Measurements from ENCODE around the gene RAB19.
A peak's percentile ranks its signal among the peaks of the same experiment; 100 is the strongest.
"Not testable (repeated sequence)": the region's sequence is repeated elsewhere in the genome, so short reads cannot be mapped to it uniquely, and the experiment has no call there.

The RAB19 gene

GRCh38 chr7:140447841-140448240, 44.0 kb downstream of the RAB19 start:
- Histone ChIP-seq H3K4me3 (ENCODE audit: low read depth in 1 of 2, low read length in 1 of 2) (peak overlapping the region in 1 of 2 experiments; percentile 22), H3K9me3 (no peaks in the 10 kb centered on the region), H3K27me3 (no peaks in the 10 kb centered on the region), H3K27ac (peak overlapping the region; percentile 83), H3K4me1 (ENCODE audit: control insufficient read depth in 1 of 2, insufficient read depth in 1 of 2, low read depth in 1 of 2, low read length in 1 of 2) (peaks cover 53 to 68% of the 10 kb centered on the region in 2 experiments), H3K36me3 (peaks cover 14% of the 10 kb centered on the region)
- TF ChIP-seq CTCF (IDR thresholded peaks at IDR 0.05), result no peak

- peak overlapping the region; percentile 83 for H3K27ac ChIP-seq
- H3K4me1 ChIP-seq (ENCODE audit: control insufficient read depth in 1 of 2, insufficient read depth in 1 of 2, low read depth in 1 of 2, low read length in 1 of 2), result peaks cover 53 to 66% of the 10 kb centered on the region in 2 experiments
- no peak overlapping the region for H3K4me3 ChIP-seq (ENCODE audit: low read depth in 1 of 2, low read length in 1 of 2)
- H3K36me3 ChIP-seq, result peaks cover 25% of the 10 kb centered on the region
- TF ChIP-seq CTCF (IDR thresholded peaks at IDR 0.05), result no peak
- H3K9me3 ChIP-seq, result no peaks in the 10 kb centered on the region
- H3K27me3 ChIP-seq, result no peaks in the 10 kb centered on the region
These were observed 45.1 kb downstream of the RAB19 start for GRCh38 chr7:140448781-140449480.

- TF ChIP-seq CTCF (IDR thresholded peaks at IDR 0.05), result no peak
- H3K27ac ChIP-seq, result peak overlapping the region; percentile 56
- no peaks in the 10 kb centered on the region for H3K27me3 ChIP-seq
- no peaks in the 10 kb centered on the region for H3K9me3 ChIP-seq
- H3K4me3 ChIP-seq (ENCODE audit: low read depth in 1 of 2, low read length in 1 of 2), result no peak overlapping the region
- H3K4me1 ChIP-seq (ENCODE audit: control insufficient read depth in 1 of 2, insufficient read depth in 1 of 2, low read depth in 1 of 2, low read length in 1 of 2), result peaks cover 48 to 52% of the 10 kb centered on the region in 2 experiments
- H3K36me3 ChIP-seq, result peaks cover 53% of the 10 kb centered on the region
These were observed 47.9 kb downstream of the RAB19 start for GRCh38 chr7:140451716-140452115.

GRCh38 chr7:140453273-140453672, 49.4 kb downstream of the RAB19 start:
- Histone ChIP-seq H3K4me1 (ENCODE audit: control insufficient read depth in 1 of 2, insufficient read depth in 1 of 2, low read depth in 1 of 2, low read length in 1 of 2) (peaks cover 32 to 37% of the 10 kb centered on the region in 2 experiments), H3K27me3 (no peaks in the 10 kb centered on the region), H3K4me3 (ENCODE audit: low read depth in 1 of 2, low read length in 1 of 2) (no peak overlapping the region), H3K36me3 (peaks cover 68% of the 10 kb centered on the region), H3K27ac (no peak overlapping the region), H3K9me3 (no peaks in the 10 kb centered on the region)
- no peak for TF ChIP-seq CTCF (IDR thresholded peaks at IDR 0.05)

- Histone ChIP-seq H3K36me3 (peaks cover 76% of the 10 kb centered on the region), H3K4me1 (ENCODE audit: control insufficient read depth in 1 of 2, insufficient read depth in 1 of 2, low read depth in 1 of 2, low read length in 1 of 2) (peaks cover 27 to 29% of the 10 kb centered on the region in 2 experiments)
- H3K27me3 ChIP-seq; H3K9me3 ChIP-seq; H3K4me3 ChIP-seq (ENCODE audit: low read depth in 1 of 2, low read length in 1 of 2); H3K27ac ChIP-seq: not testable (repeated sequence)
These were observed 50.2 kb downstream of the RAB19 start for GRCh38 chr7:140453785-140454656.

- H3K27me3 ChIP-seq, result no peaks in the 10 kb centered on the region
- TF ChIP-seq CTCF (IDR thresholded peaks at IDR 0.05), result no peak
- peaks cover 23% of the 10 kb centered on the region in 2 experiments for H3K4me1 ChIP-seq (ENCODE audit: control insufficient read depth in 1 of 2, insufficient read depth in 1 of 2, low read depth in 1 of 2, low read length in 1 of 2)
- H3K27ac ChIP-seq, result no peak overlapping the region
- H3K36me3 ChIP-seq, result peaks cover 82% of the 10 kb centered on the region
- no peaks in the 10 kb centered on the region for H3K9me3 ChIP-seq
- H3K4me3 ChIP-seq (ENCODE audit: low read depth in 1 of 2, low read length in 1 of 2), result no peak overlapping the region
These were observed 50.8 kb downstream of the RAB19 start for GRCh38 chr7:140454657-140455015.
